ENCODE results near the gene TSTD2. TPM values are rescaled to one million over a fixed set of nuclear protein-coding genes. Genes with fewer than 3 reads are reported as not detected.

TSTD2 gene
- total RNA-seq, 2 donors from 2014 or later = 13.9 to 14.0 TPM

DNA sequence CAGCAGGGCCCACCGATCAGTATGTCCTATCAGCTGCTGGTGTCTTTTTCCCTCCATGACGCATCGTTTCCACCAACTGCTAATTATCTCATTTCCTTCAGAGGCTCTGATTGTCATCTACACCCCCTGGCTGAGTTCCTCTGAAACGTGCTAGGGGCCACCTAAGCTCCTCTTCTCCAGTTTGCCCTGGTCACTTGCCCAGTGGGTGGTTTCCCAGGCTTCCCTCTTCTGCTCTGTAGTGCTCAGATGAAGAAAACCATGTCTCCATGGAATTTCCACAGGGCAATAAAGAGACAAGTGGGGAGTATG, 65.3 kb downstream of the TSTD2 start:
- Histone ChIP-seq H3K36me3 (peaks cover 66% of the 10 kb centered on the region), H3K4me3 (no peak overlapping the region), H3K4me1 (peaks cover 0 to 52% of the 10 kb centered on the region in 2 donors), H3K27ac (peak overlapping the region in 1 of 2 donors; percentile 20), H3K27me3 (no peaks in the 10 kb centered on the region), H3K9me3 (no peaks in the 10 kb centered on the region)
- DNase-seq (ENCODE audit: low spot score) = no peak
- TF ChIP-seq, protein P1, sequence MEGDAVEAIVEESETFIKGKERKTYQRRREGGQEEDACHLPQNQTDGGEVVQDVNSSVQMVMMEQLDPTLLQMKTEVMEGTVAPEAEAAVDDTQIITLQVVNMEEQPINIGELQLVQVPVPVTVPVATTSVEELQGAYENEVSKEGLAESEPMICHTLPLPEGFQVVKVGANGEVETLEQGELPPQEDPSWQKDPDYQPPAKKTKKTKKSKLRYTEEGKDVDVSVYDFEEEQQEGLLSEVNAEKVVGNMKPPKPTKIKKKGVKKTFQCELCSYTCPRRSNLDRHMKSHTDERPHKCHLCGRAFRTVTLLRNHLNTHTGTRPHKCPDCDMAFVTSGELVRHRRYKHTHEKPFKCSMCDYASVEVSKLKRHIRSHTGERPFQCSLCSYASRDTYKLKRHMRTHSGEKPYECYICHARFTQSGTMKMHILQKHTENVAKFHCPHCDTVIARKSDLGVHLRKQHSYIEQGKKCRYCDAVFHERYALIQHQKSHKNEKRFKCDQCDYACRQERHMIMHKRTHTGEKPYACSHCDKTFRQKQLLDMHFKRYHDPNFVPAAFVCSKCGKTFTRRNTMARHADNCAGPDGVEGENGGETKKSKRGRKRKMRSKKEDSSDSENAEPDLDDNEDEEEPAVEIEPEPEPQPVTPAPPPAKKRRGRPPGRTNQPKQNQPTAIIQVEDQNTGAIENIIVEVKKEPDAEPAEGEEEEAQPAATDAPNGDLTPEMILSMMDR (IDR thresholded peaks at IDR 0.05) = no peak

DNA sequence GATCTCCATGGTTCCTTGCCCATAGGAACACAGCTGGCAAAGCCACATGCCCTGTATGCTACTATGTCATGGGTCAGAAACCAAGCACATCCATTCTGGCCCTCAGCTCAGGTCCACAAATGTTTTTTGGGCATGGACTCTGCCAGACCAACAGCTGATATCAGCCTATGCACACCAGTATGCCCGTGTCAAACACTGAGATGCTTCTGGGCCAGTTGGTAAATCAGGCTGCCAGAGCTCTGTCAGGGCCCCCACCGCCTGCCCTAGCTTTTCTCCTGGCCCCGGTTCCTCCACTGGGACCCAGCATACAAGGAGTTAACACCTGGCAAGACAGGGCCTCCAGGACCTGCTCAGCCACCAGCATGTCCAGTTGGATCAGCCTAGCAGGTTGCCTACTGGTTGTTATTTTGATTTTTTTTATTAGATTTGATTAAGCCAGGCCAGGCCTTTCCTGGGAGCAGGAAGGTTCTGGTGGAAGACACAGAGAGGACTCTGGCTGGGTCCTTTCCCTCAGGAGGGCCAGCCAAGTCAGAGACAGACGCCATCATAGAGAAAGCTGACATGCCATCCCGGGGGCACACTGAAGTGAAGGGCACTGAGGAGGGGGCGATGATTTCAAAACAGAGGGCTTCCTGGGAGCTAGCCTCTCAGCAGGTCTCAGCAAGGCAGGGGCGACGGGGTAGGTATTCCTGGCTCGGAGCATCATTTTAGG, 65.8 kb downstream of the TSTD2 start:
- Histone ChIP-seq H3K4me3 (no peak overlapping the region), H3K4me1 (peaks cover 0 to 51% of the 10 kb centered on the region in 2 donors), H3K9me3 (no peaks in the 10 kb centered on the region), H3K27me3 (no peaks in the 10 kb centered on the region), H3K27ac (peak overlapping the region in 1 of 2 donors; percentile 20), H3K36me3 (peaks cover 63% of the 10 kb centered on the region)
- TF ChIP-seq, protein P1 (IDR thresholded peaks at IDR 0.05) = no peak
- DNase-seq (ENCODE audit: low spot score) = peak; percentile 54

DNA sequence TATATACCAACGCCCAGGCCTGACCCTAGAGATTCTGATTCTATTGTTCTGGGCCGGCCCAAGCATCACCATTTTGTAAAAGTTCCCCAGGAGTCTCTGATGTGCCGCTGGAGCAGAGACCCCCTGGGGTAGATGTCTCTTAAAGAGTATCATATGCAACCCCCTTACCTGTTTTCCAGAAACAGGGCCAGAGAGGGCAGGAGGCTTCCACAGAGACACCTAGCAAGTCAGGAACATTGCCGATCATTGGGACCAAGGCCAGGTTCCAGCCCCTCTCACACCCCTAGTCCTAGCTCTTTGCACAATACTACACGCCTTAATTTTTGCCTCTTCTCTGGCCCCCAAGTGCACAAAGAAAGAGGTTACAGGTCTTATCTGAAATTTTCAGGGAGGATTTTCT, 67.9 kb downstream of the TSTD2 start:
- H3K4me3 ChIP-seq = no peak overlapping the region
- peaks cover 53% of the 10 kb centered on the region for H3K36me3 ChIP-seq
- H3K27me3 ChIP-seq = no peaks in the 10 kb centered on the region
- TF ChIP-seq, protein P1 (IDR thresholded peaks at IDR 0.05) = no peak
- H3K9me3 ChIP-seq = no peaks in the 10 kb centered on the region
- H3K4me1 ChIP-seq = peaks cover 0 to 46% of the 10 kb centered on the region in 2 donors
- DNase-seq (ENCODE audit: low spot score) = peak; percentile 32
- H3K27ac ChIP-seq = peak overlapping the region; percentile 76 to 83

DNA sequence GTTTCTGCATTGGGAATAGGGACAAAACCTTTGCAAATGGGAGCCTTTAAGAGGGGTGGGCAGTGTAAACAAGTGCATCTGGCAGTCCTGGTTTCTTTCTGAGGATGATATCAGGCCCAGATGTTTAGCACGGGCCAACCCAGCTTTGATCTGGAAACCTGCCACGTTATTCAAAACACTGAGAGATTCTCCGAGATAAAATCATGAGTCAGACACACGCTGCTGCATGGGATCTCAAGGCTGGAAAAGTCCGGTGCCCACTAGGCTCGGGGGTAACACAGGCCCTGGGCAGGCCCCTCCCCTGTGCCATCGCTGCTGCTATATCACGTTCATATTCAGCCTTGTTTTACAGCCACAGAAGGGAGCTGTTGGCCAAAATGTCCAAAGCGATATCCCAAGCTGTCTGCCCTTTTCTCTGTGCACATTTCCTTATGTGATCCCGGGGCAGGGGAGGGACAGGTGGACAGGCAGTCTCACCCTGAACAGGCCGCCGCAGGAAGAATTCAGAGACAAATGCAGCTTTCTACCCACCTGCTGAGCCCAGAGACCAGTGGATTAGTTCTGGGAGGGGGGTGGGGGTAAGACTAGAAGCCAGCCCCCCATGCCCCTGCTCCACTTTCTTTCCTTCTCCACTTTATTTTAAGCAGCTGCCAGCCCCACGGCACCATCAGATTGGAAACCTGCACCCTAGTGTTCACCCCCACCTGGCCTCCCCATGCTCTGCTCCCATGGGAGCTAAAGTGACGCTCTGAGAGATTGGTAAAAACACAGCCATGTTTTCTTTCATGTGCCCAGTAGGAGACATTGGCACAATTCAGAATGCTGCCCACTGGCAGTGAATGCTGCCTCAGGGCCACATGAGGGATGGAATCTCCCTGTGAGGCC, 68.6 kb downstream of the TSTD2 start:
- H3K4me3 ChIP-seq = no peak overlapping the region
- H3K27me3 ChIP-seq = no peaks in the 10 kb centered on the region
- H3K9me3 ChIP-seq = no peaks in the 10 kb centered on the region
- TF ChIP-seq, protein P1 (IDR thresholded peaks at IDR 0.05) = no peak
- peak overlapping the region; percentile 76 to 83 for H3K27ac ChIP-seq
- H3K4me1 ChIP-seq = peaks cover 0 to 43% of the 10 kb centered on the region in 2 donors
- peak; percentile 62 for DNase-seq (ENCODE audit: low spot score)
- peaks cover 46% of the 10 kb centered on the region for H3K36me3 ChIP-seq

DNA sequence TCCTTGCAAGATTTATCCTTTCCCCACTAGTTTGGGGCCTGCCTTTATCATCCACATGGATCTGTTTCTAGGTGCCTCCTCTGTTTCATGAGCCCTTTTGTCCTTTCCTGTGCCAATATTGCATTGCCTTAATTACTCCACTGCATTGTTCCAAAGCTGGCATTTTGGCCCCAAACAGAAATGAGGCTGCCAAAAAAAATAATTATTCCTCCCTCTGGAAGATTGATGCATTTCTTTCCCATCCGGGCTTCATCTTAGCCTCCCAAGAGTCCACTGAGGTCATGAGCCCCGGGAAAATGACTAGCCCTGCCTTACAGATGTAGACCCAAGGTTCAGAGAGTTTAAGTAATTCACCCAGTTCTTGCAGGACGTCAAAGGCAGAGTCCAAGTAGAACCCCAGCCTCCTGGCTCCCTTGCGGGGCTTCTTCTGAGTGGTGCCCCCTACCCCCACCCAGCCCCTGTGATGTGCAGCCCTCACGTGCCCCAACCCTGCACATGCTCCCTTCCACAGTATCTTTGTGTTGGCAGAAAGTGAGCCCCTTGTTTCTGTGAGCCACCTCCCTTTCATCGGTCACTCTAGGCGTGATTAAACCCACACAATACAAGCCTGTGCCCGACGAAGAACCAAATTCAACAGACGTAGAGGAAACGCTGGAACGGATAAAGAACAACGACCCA, 69.6 kb downstream of the TSTD2 start:
- DNase-seq (ENCODE audit: low spot score) = peak; percentile 54
- Histone ChIP-seq H3K4me3 (no peak overlapping the region), H3K36me3 (peaks cover 36% of the 10 kb centered on the region), H3K27ac (peak overlapping the region; percentile 76 to 83), H3K9me3 (no peaks in the 10 kb centered on the region), H3K4me1 (peaks cover 0 to 51% of the 10 kb centered on the region in 2 donors), H3K27me3 (no peaks in the 10 kb centered on the region)
- TF ChIP-seq, protein P1 (IDR thresholded peaks at IDR 0.05) = no peak
